ENCODE data around the gene ZKSCAN8.

Gene ZKSCAN8

GRCh38 chr6:28134716-28135115 lies 7.0 kb upstream of the ZKSCAN8 start:
- TF ChIP-seq CTCF (conservative IDR thresholded peaks at IDR 0.05), result no peak

GRCh38 chr6:28135393-28135792 lies 6.3 kb upstream of the ZKSCAN8 start:
- TF ChIP-seq CTCF (conservative IDR thresholded peaks at IDR 0.05), result no peak
- no peak overlapping the region for H3K27ac ChIP-seq

More at GRCh38 chr6:28134716-28135115, 7.0 kb upstream of the ZKSCAN8 start:
- H3K27ac ChIP-seq, result no peak overlapping the region

- no peak for TF ChIP-seq CTCF (conservative IDR thresholded peaks at IDR 0.05)
- peak overlapping the region; percentile 78 for H3K27ac ChIP-seq
Measured at GRCh38 chr6:28136585-28137504, 4.8 kb upstream of the ZKSCAN8 start.

- no peak for TF ChIP-seq CTCF (conservative IDR thresholded peaks at IDR 0.05)
Measured at GRCh38 chr6:28137505-28137981, 4.1 kb upstream of the ZKSCAN8 start.

GRCh38 chr6:28139860-28140543 lies 1.7 kb upstream of the ZKSCAN8 start:
- H3K27ac ChIP-seq, result no peak overlapping the region

More at GRCh38 chr6:28137505-28137981, 4.1 kb upstream of the ZKSCAN8 start:
- peak overlapping the region; percentile 78 for H3K27ac ChIP-seq

GRCh38 chr6:28140616-28141015 lies 1.1 kb upstream of the ZKSCAN8 start:
- TF ChIP-seq CTCF (conservative IDR thresholded peaks at IDR 0.05), result no peak
- H3K27ac ChIP-seq, result no peak overlapping the region

More at GRCh38 chr6:28139860-28140543, 1.7 kb upstream of the ZKSCAN8 start:
- no peak for TF ChIP-seq CTCF (conservative IDR thresholded peaks at IDR 0.05)

- peak overlapping the region; percentile 76 for H3K27ac ChIP-seq
Measured at GRCh38 chr6:28142446-28142845, 763 bp downstream of the ZKSCAN8 start.

More at GRCh38 chr6:28142446-28142845, 763 bp downstream of the ZKSCAN8 start:
- no peak for TF ChIP-seq CTCF (conservative IDR thresholded peaks at IDR 0.05)
